ENCODE measurements around the gene PABPN1L.

DNA sequence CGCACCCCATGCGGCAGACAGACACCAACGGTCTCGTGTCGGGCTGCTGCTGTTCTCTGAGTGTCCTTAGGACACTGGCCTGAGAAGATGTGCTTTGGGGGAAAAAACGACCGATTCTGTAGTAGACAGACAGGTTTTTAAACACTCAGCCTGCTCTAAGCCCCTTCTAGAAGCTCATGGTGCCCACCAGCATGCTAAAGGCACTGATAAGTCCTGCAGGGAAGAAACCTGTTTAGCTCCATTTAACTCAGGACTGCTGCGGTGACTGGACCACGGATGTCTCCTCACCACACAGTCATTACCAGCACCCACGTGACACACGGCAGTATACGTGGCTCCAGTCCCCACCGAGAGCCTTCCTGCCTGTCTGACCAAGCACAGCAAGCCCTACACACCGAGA, 35.7 kb downstream of the PABPN1L start:
- TF ChIP-seq EZH2 (IDR thresholded peaks at IDR 0.05) (no peak), POLR2AphosphoS5 (IDR thresholded peaks at IDR 0.05; ENCODE audit: low read depth, low read length) (no peak), RAD21 (IDR thresholded peaks at IDR 0.05; ENCODE audit: low read depth) (no peak), SP1 (IDR thresholded peaks at IDR 0.05; ENCODE audit: low read depth) (no peak), YY1 (IDR thresholded peaks at IDR 0.05; ENCODE audit: extremely low read depth, insufficient replicate concordance, low read depth, low read length) (no peak), EZH2phosphoT487 (IDR thresholded peaks at IDR 0.05; ENCODE audit: borderline replicate concordance) (no peak), JUND (IDR thresholded peaks at IDR 0.05) (no peak), POLR2A (IDR thresholded peaks at IDR 0.05; ENCODE audit: borderline replicate concordance, extremely low read depth, insufficient read depth, insufficient read length) (no peak), ZFX (IDR thresholded peaks at IDR 0.05) (no peak), ZNF274 (IDR thresholded peaks at IDR 0.05; ENCODE audit: low read depth, low read length) (no peak), TCF7L2 (IDR thresholded peaks at IDR 0.05; ENCODE audit: borderline replicate concordance, extremely low read depth, insufficient read depth, insufficient read length) (no peak)
- TF ChIP-seq, protein P1, sequence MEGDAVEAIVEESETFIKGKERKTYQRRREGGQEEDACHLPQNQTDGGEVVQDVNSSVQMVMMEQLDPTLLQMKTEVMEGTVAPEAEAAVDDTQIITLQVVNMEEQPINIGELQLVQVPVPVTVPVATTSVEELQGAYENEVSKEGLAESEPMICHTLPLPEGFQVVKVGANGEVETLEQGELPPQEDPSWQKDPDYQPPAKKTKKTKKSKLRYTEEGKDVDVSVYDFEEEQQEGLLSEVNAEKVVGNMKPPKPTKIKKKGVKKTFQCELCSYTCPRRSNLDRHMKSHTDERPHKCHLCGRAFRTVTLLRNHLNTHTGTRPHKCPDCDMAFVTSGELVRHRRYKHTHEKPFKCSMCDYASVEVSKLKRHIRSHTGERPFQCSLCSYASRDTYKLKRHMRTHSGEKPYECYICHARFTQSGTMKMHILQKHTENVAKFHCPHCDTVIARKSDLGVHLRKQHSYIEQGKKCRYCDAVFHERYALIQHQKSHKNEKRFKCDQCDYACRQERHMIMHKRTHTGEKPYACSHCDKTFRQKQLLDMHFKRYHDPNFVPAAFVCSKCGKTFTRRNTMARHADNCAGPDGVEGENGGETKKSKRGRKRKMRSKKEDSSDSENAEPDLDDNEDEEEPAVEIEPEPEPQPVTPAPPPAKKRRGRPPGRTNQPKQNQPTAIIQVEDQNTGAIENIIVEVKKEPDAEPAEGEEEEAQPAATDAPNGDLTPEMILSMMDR (IDR thresholded peaks at IDR 0.05 in 2 of 3, conservative IDR thresholded peaks at IDR 0.05 in 1 of 3; ENCODE audit: borderline replicate concordance in 1 of 3, insufficient read depth in 1 of 3, low read depth in 2 of 3, low read length in 2 of 3), result no peak
- TF ChIP-seq, protein P2, sequence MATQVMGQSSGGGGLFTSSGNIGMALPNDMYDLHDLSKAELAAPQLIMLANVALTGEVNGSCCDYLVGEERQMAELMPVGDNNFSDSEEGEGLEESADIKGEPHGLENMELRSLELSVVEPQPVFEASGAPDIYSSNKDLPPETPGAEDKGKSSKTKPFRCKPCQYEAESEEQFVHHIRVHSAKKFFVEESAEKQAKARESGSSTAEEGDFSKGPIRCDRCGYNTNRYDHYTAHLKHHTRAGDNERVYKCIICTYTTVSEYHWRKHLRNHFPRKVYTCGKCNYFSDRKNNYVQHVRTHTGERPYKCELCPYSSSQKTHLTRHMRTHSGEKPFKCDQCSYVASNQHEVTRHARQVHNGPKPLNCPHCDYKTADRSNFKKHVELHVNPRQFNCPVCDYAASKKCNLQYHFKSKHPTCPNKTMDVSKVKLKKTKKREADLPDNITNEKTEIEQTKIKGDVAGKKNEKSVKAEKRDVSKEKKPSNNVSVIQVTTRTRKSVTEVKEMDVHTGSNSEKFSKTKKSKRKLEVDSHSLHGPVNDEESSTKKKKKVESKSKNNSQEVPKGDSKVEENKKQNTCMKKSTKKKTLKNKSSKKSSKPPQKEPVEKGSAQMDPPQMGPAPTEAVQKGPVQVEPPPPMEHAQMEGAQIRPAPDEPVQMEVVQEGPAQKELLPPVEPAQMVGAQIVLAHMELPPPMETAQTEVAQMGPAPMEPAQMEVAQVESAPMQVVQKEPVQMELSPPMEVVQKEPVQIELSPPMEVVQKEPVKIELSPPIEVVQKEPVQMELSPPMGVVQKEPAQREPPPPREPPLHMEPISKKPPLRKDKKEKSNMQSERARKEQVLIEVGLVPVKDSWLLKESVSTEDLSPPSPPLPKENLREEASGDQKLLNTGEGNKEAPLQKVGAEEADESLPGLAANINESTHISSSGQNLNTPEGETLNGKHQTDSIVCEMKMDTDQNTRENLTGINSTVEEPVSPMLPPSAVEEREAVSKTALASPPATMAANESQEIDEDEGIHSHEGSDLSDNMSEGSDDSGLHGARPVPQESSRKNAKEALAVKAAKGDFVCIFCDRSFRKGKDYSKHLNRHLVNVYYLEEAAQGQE (IDR thresholded peaks at IDR 0.05; ENCODE audit: low read depth), result no peak
- TF ChIP-seq, protein P3, sequence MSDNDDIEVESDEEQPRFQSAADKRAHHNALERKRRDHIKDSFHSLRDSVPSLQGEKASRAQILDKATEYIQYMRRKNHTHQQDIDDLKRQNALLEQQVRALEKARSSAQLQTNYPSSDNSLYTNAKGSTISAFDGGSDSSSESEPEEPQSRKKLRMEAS (IDR thresholded peaks at IDR 0.05), result no peak

All from HCT116 (cell line).